GM13977 (cell line): ENCODE results near the gene DCC.

ENCODE experiments used
- DNase-seq: peaks from one replicate; pipeline ENCODE4 v3.0.0; 2012; ENCODE audit warnings: low spot score
- CTCF ChIP-seq: IDR thresholded peaks from 2 replicates; pipeline ENCODE4 v1.5.1; 2012; ENCODE audit warnings: mild to moderate bottlenecking, control low read depth; ENCODE audit not compliant: insufficient read depth; ENCODE audit errors: extremely low read depth, missing control alignments
- in situ Hi-C: fragments of 300-500 bp; cut with MboI; formaldehyde crosslinking; loops from one replicate; pipeline ENCODE4 v1.12.0; 2022; ENCODE audit warnings: low sequenced_read_pairs, low pct_unique_long_range_greater_than_20kb, mixed read lengths, inconsistent platforms; ENCODE audit not compliant: unreplicated experiment

The DCC gene

GRCh38 chr18:53319628-53320027 lies 979.6 kb downstream of the DCC start:
- in situ Hi-C loops: no loop called here
- DNase-seq: no peak
- no peak for TF ChIP-seq CTCF

GRCh38 chr18:53322163-53322562 lies 982.2 kb downstream of the DCC start:
- DNase-seq: no peak
- TF ChIP-seq CTCF: no peak
- in situ Hi-C loops: no loop called here

DNA sequence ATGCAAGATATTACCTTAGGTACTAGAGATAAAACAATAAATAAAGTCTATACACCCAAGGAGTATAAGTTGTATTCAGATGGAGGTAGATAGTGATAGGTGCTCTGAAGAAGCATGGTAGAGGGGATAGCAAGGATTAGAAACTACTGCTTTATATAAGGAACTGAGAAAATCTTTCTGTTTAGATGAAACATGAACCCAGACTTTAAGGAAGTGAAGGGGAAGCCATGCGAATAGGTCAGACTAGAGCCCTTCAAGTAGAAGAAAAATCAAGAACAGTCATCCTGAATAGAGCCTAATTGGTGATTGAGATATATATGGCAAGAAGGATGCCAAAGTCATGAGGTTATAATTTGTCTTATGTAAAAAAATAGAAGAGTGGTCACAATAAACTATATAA lies 984.4 kb downstream of the DCC start:
- no peak for TF ChIP-seq CTCF
- in situ Hi-C loops: no loop called here
- no peak for DNase-seq

DNA sequence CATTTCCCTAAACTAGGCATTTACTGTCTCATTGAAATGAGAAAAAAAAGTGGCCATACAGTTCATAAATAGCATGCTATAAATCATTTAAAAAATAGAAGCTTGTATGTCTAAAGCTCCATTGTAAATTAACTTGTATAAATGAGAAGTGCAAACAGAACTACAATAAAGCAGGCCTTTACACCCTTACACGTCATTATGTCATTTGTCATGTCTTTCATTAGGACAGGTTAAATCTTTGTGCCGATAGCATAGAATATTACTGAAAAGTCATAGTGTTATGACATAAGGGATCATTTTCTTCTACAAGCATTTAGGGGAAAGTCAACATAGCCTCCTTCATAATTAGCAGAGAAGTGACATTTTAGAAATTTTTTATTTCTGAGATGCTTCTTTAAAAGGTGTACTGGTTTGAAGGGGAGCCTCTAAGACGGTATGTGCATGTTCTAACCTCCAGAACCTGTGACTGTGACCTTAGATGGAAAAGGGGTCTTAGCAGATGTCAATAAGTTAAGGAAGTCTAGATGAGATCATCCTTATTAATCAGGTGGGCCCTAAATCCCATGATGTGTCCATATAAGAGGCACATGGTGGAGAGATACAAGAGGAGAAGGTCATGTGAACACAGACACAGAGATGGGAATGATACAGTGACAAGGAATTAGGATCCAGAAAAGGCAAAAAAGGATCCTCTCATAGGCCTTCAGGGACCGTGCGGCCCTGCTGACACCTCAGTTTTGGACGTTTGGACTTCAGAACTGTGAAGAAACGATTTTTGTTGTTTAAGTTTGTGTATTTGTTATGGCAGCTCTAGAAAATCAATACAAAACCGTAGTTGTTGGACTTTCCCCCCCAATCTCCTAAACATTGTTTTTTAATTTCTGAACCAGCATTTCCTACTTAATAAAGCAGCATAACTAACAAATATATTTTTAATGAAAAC lies 1020.8 kb downstream of the DCC start:
- no peak for TF ChIP-seq CTCF
- DNase-seq: no peak
- in situ Hi-C loops: no loop called here

GRCh38 chr18:53375621-53376020 lies 1035.6 kb downstream of the DCC start:
- no peak for DNase-seq
- TF ChIP-seq CTCF: no peak
- in situ Hi-C loops: no loop called here

DNA sequence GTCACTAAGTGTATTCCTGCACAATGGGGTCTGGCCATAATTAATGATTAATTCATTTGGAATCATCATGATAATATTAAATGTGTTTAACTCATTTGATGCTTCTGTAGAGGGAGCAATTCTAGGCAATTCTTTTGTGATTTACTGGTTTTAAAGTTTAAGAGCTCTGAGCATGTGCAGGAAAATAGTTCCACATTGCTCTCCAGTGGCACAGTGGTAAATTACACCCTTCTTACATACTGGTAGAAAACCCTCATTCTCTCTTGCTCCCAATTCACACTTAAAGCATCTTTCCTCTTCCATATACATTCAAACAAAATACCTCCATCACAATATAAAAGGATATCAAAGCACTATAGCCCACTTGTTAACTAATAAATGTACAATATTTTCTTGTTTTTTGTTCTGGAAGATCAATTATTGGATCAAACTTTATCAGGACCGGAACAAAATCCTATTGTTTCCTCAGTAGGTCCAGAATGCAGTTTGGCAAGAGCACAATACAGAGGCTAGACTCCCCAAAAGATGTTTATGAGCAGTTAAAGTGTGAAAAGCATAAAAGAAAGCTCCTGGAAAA lies 1040.2 kb downstream of the DCC start:
- in situ Hi-C loops: no loop called here
- TF ChIP-seq CTCF: peak; percentile 31
- peak; percentile 18 for DNase-seq
